Ascending aorta (tissue), 2 donors: ENCODE measurements around the gene KCTD12. TPM values are rescaled to one million over a fixed set of nuclear protein-coding genes. Genes with fewer than 3 reads are reported as not detected.

Source experiments
- DNase-seq, 2 donors: peaks; one replicate each; pipeline ENCODE4 v3.0.0-alpha.2; 2019; ENCODE audit warnings: low spot score in 2 of 2
- H3K27ac ChIP-seq, 2 donors: fragments of 200-600 bp; sonication (generic); one replicate each; pipeline ENCODE4 v1.5.1; 2016 to 2017; ENCODE audit warnings: mild to moderate bottlenecking in 1 of 2
- H3K27me3 ChIP-seq: fragments of 200-600 bp; sonication (generic); one replicate; pipeline ENCODE4 v1.5.1; 2017
- H3K36me3 ChIP-seq, 2 donors: fragments of 200-600 bp; sonication (generic); one replicate each; pipeline ENCODE4 v1.5.1; 2016
- H3K4me1 ChIP-seq, 2 donors: fragments of 200-600 bp; sonication (generic); one replicate each; pipeline ENCODE4 v1.5.1; 2016 to 2017; ENCODE audit warnings: mild to moderate bottlenecking in 1 of 2
- H3K4me3 ChIP-seq, 2 donors: fragments of 200-600 bp; sonication (generic); one replicate each; pipeline ENCODE4 v1.5.1; 2016 to 2017; ENCODE audit warnings: mild to moderate bottlenecking in 1 of 2
- H3K9me3 ChIP-seq, 2 donors: fragments of 200-600 bp; sonication (generic); one replicate each; pipeline ENCODE4 v1.5.1; 2016
- CTCF ChIP-seq, 3 experiments: fragments of 200-600 bp in 2 of 3; fragments of 450-650 bp in 1 of 3; sonication (generic) in 2 of 3; IDR thresholded peaks; one replicate each; pipeline ENCODE4 v1.5.1; 2016 to 2019; ENCODE audit warnings: antibody characterized with exemption in 3 of 3, mild to moderate bottlenecking in 1 of 3, moderate library complexity in 1 of 3
- intact Hi-C: fragments of 100-400 bp; cut with DNase I; formaldehyde crosslinking; loops from one replicate; pipeline ENCODE4 v1.15.1; 2023
- total RNA-seq: library from RNA; depleted of rRNA; stranded (reverse); fragments of >200 nt; gene quantifications from one replicate; pipeline ENCODE4 v1.1.0, GENCODE V29; 2016

Gene KCTD12
- total RNA-seq, 1 donor from 2014 or later = 120 TPM

GRCh38 chr13:76887076-76887563 is 915 bp upstream of the KCTD12 start:
- no peak for TF ChIP-seq CTCF (IDR thresholded peaks at IDR 0.05)
- H3K36me3 ChIP-seq = no peaks in the 10 kb centered on the region
- intact Hi-C loops = loop anchor here (5.0 to 10.0 kb wide), 12 partner anchors 65 to 1332 kb away; partner anchors contain the start of genes CLN5, FBXL3 and MYCBP2

GRCh38 chr13:76886005-76886291 is 257 bp downstream of the KCTD12 start:
- H3K27ac ChIP-seq = peak overlapping the region; percentile 87 to 97
- intact Hi-C loops = loop anchor here (5.0 to 10.0 kb wide), 12 partner anchors 64 to 1331 kb away; partner anchors contain the start of genes CLN5, FBXL3 and MYCBP2
- TF ChIP-seq CTCF (IDR thresholded peaks at IDR 0.05) = no peak

More at GRCh38 chr13:76887076-76887563, 915 bp upstream of the KCTD12 start:
- Histone ChIP-seq H3K27me3 (no peaks in the 10 kb centered on the region), H3K9me3 (no peaks in the 10 kb centered on the region), H3K27ac (peak overlapping the region; percentile 87 to 97), H3K4me1 (peaks cover 0 to 9% of the 10 kb centered on the region in 2 donors), H3K4me3 (peak overlapping the region; percentile 94 to 99)
- DNase-seq = no peak

GRCh38 chr13:76885203-76886004 is 801 bp downstream of the KCTD12 start:
- intact Hi-C loops = loop anchor here (5.0 to 10.0 kb wide), 12 partner anchors 63 to 1331 kb away; partner anchors contain the start of genes CLN5, FBXL3 and MYCBP2
- H3K36me3 ChIP-seq = no peaks in the 10 kb centered on the region
- peak; percentile 27 to 51 (median 36) for TF ChIP-seq CTCF (IDR thresholded peaks at IDR 0.05)
- H3K27ac ChIP-seq = peak overlapping the region; percentile 87 to 97
- peak overlapping the region; percentile 94 to 99 for H3K4me3 ChIP-seq
- DNase-seq = peak; percentile 28 to 86
- H3K9me3 ChIP-seq = no peaks in the 10 kb centered on the region
- peaks cover 0 to 11% of the 10 kb centered on the region in 2 donors for H3K4me1 ChIP-seq
- no peaks in the 10 kb centered on the region for H3K27me3 ChIP-seq

More at GRCh38 chr13:76886005-76886291, 257 bp downstream of the KCTD12 start:
- Histone ChIP-seq H3K36me3 (no peaks in the 10 kb centered on the region), H3K4me1 (peaks cover 0 to 10% of the 10 kb centered on the region in 2 donors), H3K27me3 (no peaks in the 10 kb centered on the region), H3K4me3 (peak overlapping the region; percentile 94 to 99), H3K9me3 (no peaks in the 10 kb centered on the region)
- DNase-seq = peak in 1 of 2 donors; percentile 69

GRCh38 chr13:76884907-76885202 is 1.4 kb downstream of the KCTD12 start:
- peak overlapping the region; percentile 87 to 97 for H3K27ac ChIP-seq
- DNase-seq = no peak
- no peaks in the 10 kb centered on the region for H3K36me3 ChIP-seq
- no peaks in the 10 kb centered on the region for H3K9me3 ChIP-seq
- peaks cover 0 to 15% of the 10 kb centered on the region in 2 donors for H3K4me1 ChIP-seq
- intact Hi-C loops = loop anchor here (5.0 to 10.0 kb wide), 12 partner anchors 63 to 1330 kb away; partner anchors contain the start of genes CLN5, FBXL3 and MYCBP2
- no peak for TF ChIP-seq CTCF (IDR thresholded peaks at IDR 0.05)
- no peaks in the 10 kb centered on the region for H3K27me3 ChIP-seq
- H3K4me3 ChIP-seq = peak overlapping the region; percentile 94 to 99

- Histone ChIP-seq H3K27ac (peak overlapping the region; percentile 87 to 97), H3K27me3 (no peaks in the 10 kb centered on the region), H3K4me1 (peaks cover 0 to 18% of the 10 kb centered on the region in 2 donors), H3K9me3 (no peaks in the 10 kb centered on the region), H3K4me3 (peak overlapping the region; percentile 94 to 99), H3K36me3 (no peaks in the 10 kb centered on the region)
- peak in 2 of 3 experiments; percentile 31 to 49 for TF ChIP-seq CTCF (IDR thresholded peaks at IDR 0.05)
- intact Hi-C loops = loop anchor here (10.0 kb wide), 7 partner anchors 140 to 1330 kb away; partner anchors contain the start of genes FBXL3 and MYCBP2
- DNase-seq = no peak
Measured at GRCh38 chr13:76884186-76884906, 1.9 kb downstream of the KCTD12 start.
